Measurements from ENCODE around the gene PPP3R1. TPM values are rescaled to one million over a fixed set of nuclear protein-coding genes. Genes with fewer than 3 reads are reported as not detected.

The PPP3R1 gene
- total RNA-seq, 1 donor from 2014 or later = 72.3 TPM

GRCh38 chr2:68190991-68191731 lies 61.2 kb downstream of the PPP3R1 start:
- no peak overlapping the region for H3K4me3 Mint-ChIP-seq (ENCODE audit: unreplicated experiment)
- DNase-seq (ENCODE audit: low spot score) = no peak
- no peaks in the 10 kb centered on the region for H3K9me3 Mint-ChIP-seq (ENCODE audit: low read depth)
- no peaks in the 10 kb centered on the region for H3K27me3 Mint-ChIP-seq (ENCODE audit: low read depth)
- no peak for TF ChIP-seq CTCF (IDR thresholded peaks at IDR 0.05)
- peaks cover 46% of the 10 kb centered on the region for H3K4me1 Mint-ChIP-seq (ENCODE audit: low read depth)
- no peaks in the 10 kb centered on the region for H3K36me3 Mint-ChIP-seq (ENCODE audit: low read depth)
- H3K27ac Mint-ChIP-seq (ENCODE audit: unreplicated experiment) = peak overlapping the region; percentile 20

GRCh38 chr2:68189991-68190784 lies 62.1 kb downstream of the PPP3R1 start:
- no peak overlapping the region for H3K4me3 Mint-ChIP-seq (ENCODE audit: unreplicated experiment)
- H3K27me3 Mint-ChIP-seq (ENCODE audit: low read depth) = no peaks in the 10 kb centered on the region
- peaks cover 38% of the 10 kb centered on the region for H3K4me1 Mint-ChIP-seq (ENCODE audit: low read depth)
- no peak for TF ChIP-seq CTCF (IDR thresholded peaks at IDR 0.05)
- H3K9me3 Mint-ChIP-seq (ENCODE audit: low read depth) = no peaks in the 10 kb centered on the region
- H3K36me3 Mint-ChIP-seq (ENCODE audit: low read depth) = peaks cover 2% of the 10 kb centered on the region
- H3K27ac Mint-ChIP-seq (ENCODE audit: unreplicated experiment) = peak overlapping the region; percentile 20
- no peak for DNase-seq (ENCODE audit: low spot score)

- no peak for DNase-seq (ENCODE audit: low spot score)
- Mint-ChIP-seq H3K4me3 (ENCODE audit: unreplicated experiment) (no peak overlapping the region), H3K4me1 (ENCODE audit: low read depth) (peaks cover 26% of the 10 kb centered on the region), H3K9me3 (ENCODE audit: low read depth) (no peaks in the 10 kb centered on the region), H3K27me3 (ENCODE audit: low read depth) (no peaks in the 10 kb centered on the region), H3K27ac (ENCODE audit: unreplicated experiment) (no peak overlapping the region), H3K36me3 (ENCODE audit: low read depth) (peaks cover 5% of the 10 kb centered on the region)
- TF ChIP-seq CTCF (IDR thresholded peaks at IDR 0.05) = no peak
Measured at GRCh38 chr2:68188831-68189230, 63.5 kb downstream of the PPP3R1 start.

GRCh38 chr2:68187329-68187728 lies 65.0 kb downstream of the PPP3R1 start:
- Mint-ChIP-seq H3K27me3 (ENCODE audit: low read depth) (no peaks in the 10 kb centered on the region), H3K4me3 (ENCODE audit: unreplicated experiment) (no peak overlapping the region), H3K36me3 (ENCODE audit: low read depth) (peaks cover 9% of the 10 kb centered on the region), H3K9me3 (ENCODE audit: low read depth) (no peaks in the 10 kb centered on the region), H3K27ac (ENCODE audit: unreplicated experiment) (no peak overlapping the region), H3K4me1 (ENCODE audit: low read depth) (peaks cover 17% of the 10 kb centered on the region)
- DNase-seq (ENCODE audit: low spot score) = no peak
- TF ChIP-seq CTCF (IDR thresholded peaks at IDR 0.05) = no peak

- Mint-ChIP-seq H3K27ac (ENCODE audit: unreplicated experiment) (no peak overlapping the region), H3K4me3 (ENCODE audit: unreplicated experiment) (no peak overlapping the region), H3K4me1 (ENCODE audit: low read depth) (peaks cover 12% of the 10 kb centered on the region), H3K9me3 (ENCODE audit: low read depth) (no peaks in the 10 kb centered on the region), H3K36me3 (ENCODE audit: low read depth) (peaks cover 12% of the 10 kb centered on the region), H3K27me3 (ENCODE audit: low read depth) (no peaks in the 10 kb centered on the region)
- no peak for DNase-seq (ENCODE audit: low spot score)
- peak; percentile 81 for TF ChIP-seq CTCF (IDR thresholded peaks at IDR 0.05)
Measured at GRCh38 chr2:68185541-68186164, 66.7 kb downstream of the PPP3R1 start.

Measured in chondrocyte (in vitro differentiated cells).